Esophagus muscularis mucosa (tissue), 4 donors: Measurements from ENCODE around the gene SLC29A3. TPM values are rescaled to one million over a fixed set of nuclear protein-coding genes. Genes with fewer than 3 reads are reported as not detected.

Source experiments
- DNase-seq: peaks from one replicate; pipeline ENCODE4 v3.0.0-alpha.2; 2017; ENCODE audit errors: extremely low spot score
- H3K27ac ChIP-seq, 4 donors: fragments of 200-600 bp; sonication (generic); replicated peaks in 1 of 4; 1 replicate in 3 of 4; 2 replicates in 1 of 4; pipeline ENCODE4 v1.5.1; 2016 to 2019; ENCODE audit warnings: mild to moderate bottlenecking in 1 of 4
- H3K27me3 ChIP-seq, 4 donors: fragments of 200-600 bp; sonication (generic); one replicate each; pipeline versions ENCODE4 v1.5.1 to v1.6.0; 2016 to 2019
- H3K36me3 ChIP-seq, 4 donors: fragments of 200-600 bp; sonication (generic); one replicate each; pipeline ENCODE4 v1.5.1; 2016 to 2019
- H3K4me1 ChIP-seq, 4 donors: fragments of 200-600 bp; sonication (generic); one replicate each; pipeline ENCODE4 v1.5.1; 2016 to 2019
- H3K4me3 ChIP-seq, 4 donors: fragments of 200-600 bp; sonication (generic); 1 replicate in 2 of 4; 2 replicates in 2 of 4; pipeline ENCODE4 v1.5.1; 2016 to 2019; ENCODE audit warnings: mild to moderate bottlenecking in 4 of 4, moderate library complexity in 1 of 4
- H3K9me3 ChIP-seq, 4 donors: fragments of 200-600 bp; sonication (generic); 1 replicate in 3 of 4; 2 replicates in 1 of 4; pipeline ENCODE4 v1.5.1; 2016 to 2019
- CTCF ChIP-seq, 3 experiments: fragments of 200-600 bp in 2 of 3; fragments of 450-650 bp in 1 of 3; sonication (generic) in 2 of 3; IDR thresholded peaks; one replicate each; pipeline ENCODE4 v1.5.1; 2017 to 2019; ENCODE audit warnings: antibody characterized with exemption in 3 of 3, mild to moderate bottlenecking in 2 of 3, moderate library complexity in 1 of 3
- EP300 ChIP-seq: sonication (generic); formaldehyde crosslinking; IDR thresholded peaks from one replicate; pipeline ENCODE4 v1.6.1; 2017; ENCODE audit warnings: antibody characterized with exemption
- POLR2A ChIP-seq: fragments of 450-650 bp; IDR thresholded peaks from one replicate; pipeline ENCODE4 v1.6.1; 2017; ENCODE audit warnings: antibody characterized with exemption, moderate library complexity, mild to moderate bottlenecking, low read depth
- POLR2AphosphoS5 ChIP-seq, 2 donors: sonication (generic); formaldehyde crosslinking; IDR thresholded peaks; one replicate each; pipeline ENCODE4 v1.6.1; 2017; ENCODE audit warnings: antibody characterized with exemption in 2 of 2
- WGBS: methylation state at CpG from one replicate; pipeline ENCODE4 v1.1.5; 2018; 5-methylcytosine and 5-hydroxymethylcytosine counted together
- intact Hi-C: fragments of 100-400 bp; cut with DNase I; formaldehyde crosslinking; loops from one replicate; pipeline ENCODE4 v1.15.1; 2023
- total RNA-seq, 4 donors: library from RNA; depleted of rRNA; stranded (reverse); fragments of >200 nt; gene quantifications; one replicate each; pipeline versions ENCODE4 v1.1.0 to v1.2.1, GENCODE V29; 2016

SLC29A3 gene
- total RNA-seq, 4 donors from 2014 or later: 4.0 to 6.9 (median 5.0) TPM

DNA sequence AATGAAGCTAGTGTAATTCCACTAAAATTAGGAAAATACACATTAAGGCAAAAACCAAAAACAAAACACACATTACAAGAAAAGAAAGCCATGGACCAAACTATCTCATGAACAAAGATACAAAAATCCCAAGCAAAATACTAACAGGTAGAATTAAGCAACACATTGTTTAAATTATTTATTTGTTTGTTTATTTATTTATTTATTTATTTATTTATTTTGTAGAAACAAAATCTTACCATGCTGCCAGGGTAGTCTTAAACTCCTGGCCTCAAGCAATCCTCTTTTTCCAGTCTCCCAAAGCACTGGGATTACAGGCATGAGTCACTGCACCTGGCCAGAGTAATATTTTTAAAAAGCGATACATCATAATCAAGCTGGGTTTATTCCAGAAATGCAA lies 6.8 kb upstream of the SLC29A3 start:
- intact Hi-C loops: loop anchor here (10.0 kb wide), 2 partner anchors 503 to 583 kb away; no protein-coding TSS in a partner anchor
- DNase-seq: no peak
- H3K4me3 ChIP-seq: no peak overlapping the region
- peak overlapping the region in 1 of 4 donors; percentile 80 for H3K27ac ChIP-seq
- peak in 1 of 2 donors; percentile 7 for TF ChIP-seq POLR2AphosphoS5 (IDR thresholded peaks at IDR 0.05)
- TF ChIP-seq CTCF (IDR thresholded peaks at IDR 0.05): no peak
- H3K27me3 ChIP-seq: no peaks in the 10 kb centered on the region
- peaks cover 13 to 29% (median 24%) of the 10 kb centered on the region in 4 donors for H3K4me1 ChIP-seq
- no peaks in the 10 kb centered on the region for H3K9me3 ChIP-seq
- WGBS: 70% methylated on average over 1 of the region's 1 CpG
- no peaks in the 10 kb centered on the region for H3K36me3 ChIP-seq

DNA sequence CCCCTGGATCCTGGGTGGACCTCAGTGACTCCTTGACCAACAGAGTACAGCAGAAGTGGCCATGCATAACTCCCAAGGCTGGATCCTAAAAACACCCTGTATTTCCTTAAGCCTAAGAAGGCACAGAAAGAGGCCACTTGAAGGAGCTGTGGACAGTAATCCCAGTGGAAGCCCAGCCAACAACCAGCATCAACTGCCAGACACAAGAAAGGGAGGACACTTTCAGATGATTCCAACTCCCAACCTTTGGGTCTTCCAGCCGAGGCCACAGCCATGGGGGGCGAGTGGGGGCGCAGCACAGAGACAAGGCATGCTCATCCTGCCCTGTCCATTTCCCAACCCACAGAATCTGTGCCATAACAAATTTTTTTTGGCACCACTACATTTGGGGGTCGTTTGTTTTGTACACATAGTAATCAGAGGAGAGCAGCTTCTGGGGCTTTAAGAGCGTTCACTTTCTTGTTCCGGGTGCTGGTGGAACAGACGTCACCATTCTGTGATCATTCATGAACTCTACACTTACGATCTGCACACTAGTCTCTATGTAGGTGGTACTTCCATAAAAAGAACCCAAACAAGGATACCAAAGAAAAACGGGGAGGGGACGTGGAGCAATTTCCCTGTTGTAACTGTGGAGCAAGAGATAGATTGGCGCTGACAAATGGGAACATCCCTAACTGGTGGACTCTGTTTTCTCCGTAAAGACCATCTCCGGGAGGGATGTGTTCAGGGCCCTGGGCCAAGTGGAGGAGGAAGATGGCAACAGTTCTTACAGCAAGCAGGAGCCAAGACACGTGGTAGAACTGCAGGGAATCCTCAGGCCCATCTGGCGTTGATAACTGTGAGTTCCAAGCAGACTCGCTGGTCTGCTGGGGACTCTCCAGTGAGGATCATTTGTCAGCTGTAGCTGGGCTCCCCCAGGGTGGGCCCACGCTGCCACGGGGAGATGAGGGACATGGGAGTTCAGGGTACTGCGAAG lies 6.0 kb upstream of the SLC29A3 start:
- peak overlapping the region; percentile 61 to 80 (median 66) for H3K27ac ChIP-seq
- 24% methylated on average over 15 of the region's 19 CpGs for WGBS
- H3K4me3 ChIP-seq: peak overlapping the region in 3 of 4 donors; percentile 4 to 34 (median 8)
- H3K36me3 ChIP-seq: no peaks in the 10 kb centered on the region
- peak; percentile 95 for DNase-seq
- H3K4me1 ChIP-seq: peaks cover 13 to 29% (median 24%) of the 10 kb centered on the region in 4 donors
- H3K27me3 ChIP-seq: no peaks in the 10 kb centered on the region
- H3K9me3 ChIP-seq: no peaks in the 10 kb centered on the region
- intact Hi-C loops: loop anchor here (10.0 kb wide), 2 partner anchors 502 to 582 kb away; no protein-coding TSS in a partner anchor
- peak in 1 of 2 donors; percentile 84 for TF ChIP-seq POLR2AphosphoS5 (IDR thresholded peaks at IDR 0.05)
- no peak for TF ChIP-seq POLR2A

DNA sequence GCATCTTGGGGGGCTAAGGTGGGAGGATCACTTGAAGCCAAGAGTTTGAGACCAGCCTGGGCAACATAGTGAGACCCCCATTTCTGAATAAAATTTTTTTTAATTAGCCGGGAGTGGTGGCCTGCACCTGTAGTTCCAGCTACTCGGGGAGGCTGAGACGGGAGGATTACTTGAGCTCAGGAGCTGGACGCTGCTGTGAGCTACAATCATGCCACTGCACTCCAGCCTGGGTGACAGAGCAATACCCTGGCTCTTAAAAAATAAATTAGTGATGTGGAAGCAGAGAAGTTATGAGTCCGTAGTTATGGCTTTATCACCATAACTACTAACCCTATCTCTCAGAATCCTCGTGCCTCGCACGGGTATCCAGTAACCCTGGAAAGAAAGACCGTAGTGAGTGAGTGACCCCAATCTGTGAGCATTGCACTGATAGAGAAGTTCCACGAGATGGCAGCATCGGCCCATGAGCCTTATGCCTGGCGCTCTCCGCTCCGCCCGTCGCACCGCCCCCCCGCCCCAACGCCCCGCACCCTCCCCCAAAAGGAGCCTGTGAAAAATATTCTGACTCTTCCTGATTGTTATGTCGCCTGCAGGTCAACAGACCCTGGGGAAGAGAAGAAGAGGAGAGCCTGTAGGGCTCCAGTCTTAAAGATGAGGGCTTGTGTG lies 4.9 kb upstream of the SLC29A3 start:
- no peak for TF ChIP-seq POLR2A
- TF ChIP-seq EP300: no peak
- peak; percentile 79 to 87 (median 81) for TF ChIP-seq CTCF (IDR thresholded peaks at IDR 0.05)
- peak in 1 of 2 donors; percentile 9 for TF ChIP-seq POLR2AphosphoS5 (IDR thresholded peaks at IDR 0.05)
- intact Hi-C loops: loop anchor here (10.0 kb wide), 2 partner anchors 501 to 581 kb away; no protein-coding TSS in a partner anchor
- Histone ChIP-seq H3K27me3 (no peaks in the 10 kb centered on the region), H3K9me3 (no peaks in the 10 kb centered on the region), H3K4me1 (peaks cover 19 to 36% (median 30%) of the 10 kb centered on the region in 4 donors), H3K36me3 (no peaks in the 10 kb centered on the region), H3K27ac (peak overlapping the region; percentile 61 to 80 (median 66)), H3K4me3 (peak overlapping the region in 2 of 4 donors; percentile 24 to 41)
- DNase-seq: no peak
- 7% methylated on average over 12 of the region's 21 CpGs for WGBS

DNA sequence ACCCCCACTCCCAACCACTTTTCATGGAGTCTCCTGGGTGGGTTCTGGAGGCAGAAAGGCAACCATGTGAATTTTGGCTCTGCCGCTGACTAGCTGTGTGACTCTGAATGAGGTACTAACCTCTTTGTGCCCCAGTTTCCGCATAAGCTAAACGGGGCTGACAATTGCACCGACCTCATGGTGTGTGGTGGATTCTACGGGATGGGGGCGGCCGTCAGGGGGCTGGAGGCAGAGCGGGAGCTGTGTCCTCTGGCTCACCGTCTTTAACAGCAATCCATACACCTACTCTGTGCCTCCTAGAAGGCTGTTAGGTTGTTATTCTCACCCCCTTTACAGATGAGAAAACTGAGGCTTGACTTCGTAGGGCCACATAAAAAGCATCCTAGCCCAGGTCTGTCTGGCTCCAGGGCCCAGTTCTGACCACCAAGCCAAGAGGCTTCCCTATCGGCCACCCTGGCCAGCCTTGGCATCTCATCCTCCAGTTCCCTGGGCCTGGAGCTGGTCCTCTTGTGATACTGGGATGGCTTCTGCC lies 4.3 kb upstream of the SLC29A3 start:
- Histone ChIP-seq H3K27me3 (no peaks in the 10 kb centered on the region), H3K4me1 (peaks cover 21 to 39% (median 33%) of the 10 kb centered on the region in 4 donors), H3K9me3 (no peaks in the 10 kb centered on the region), H3K27ac (peak overlapping the region in 1 of 4 donors; percentile 80), H3K36me3 (no peaks in the 10 kb centered on the region), H3K4me3 (peak overlapping the region in 2 of 4 donors; percentile 24 to 41)
- intact Hi-C loops: loop anchor here (5.0 to 10.0 kb wide), 4 partner anchors 83 to 580 kb away; partner anchors contain the start of gene CDH23
- DNase-seq: no peak
- no peak for TF ChIP-seq EP300
- no peak for TF ChIP-seq POLR2A
- TF ChIP-seq CTCF (IDR thresholded peaks at IDR 0.05): no peak
- TF ChIP-seq POLR2AphosphoS5 (IDR thresholded peaks at IDR 0.05): no peak
- 71% methylated on average over 1 of the region's 11 CpGs for WGBS
